Endothelial cell of umbilical vein (primary cell): Measurements from ENCODE around the gene ARF4.

Experiments
- CTCF ChIP-seq, 2 donors: IDR thresholded peaks; 1 replicate in 1 of 2; 2 replicates in 1 of 2; pipeline ENCODE4 v1.5.1; 2011; ENCODE audit warnings: low read length in 2 of 2, mild to moderate bottlenecking in 2 of 2, moderate library complexity in 2 of 2, control low read depth in 1 of 2, inconsistent platforms in 1 of 2, low read depth in 1 of 2; ENCODE audit not compliant: insufficient read depth in 1 of 2; ENCODE audit errors: extremely low read depth in 1 of 2
- EZH2 ChIP-seq: IDR thresholded peaks from 2 replicates; pipeline ENCODE4 v1.6.1; 2012; ENCODE audit warnings: borderline replicate concordance, low read depth, mild to moderate bottlenecking, moderate library complexity, low read length, inconsistent platforms; ENCODE audit not compliant: severe bottlenecking
- FOS ChIP-seq: IDR thresholded peaks from 2 replicates; pipeline ENCODE4 v1.6.1; 2011; ENCODE audit warnings: mild to moderate bottlenecking, low read length, moderate library complexity, borderline replicate concordance; ENCODE audit not compliant: insufficient read depth
- GATA2 ChIP-seq: IDR thresholded peaks from 2 replicates; pipeline ENCODE4 v1.7.0; 2011; ENCODE audit warnings: low read depth, mild to moderate bottlenecking, moderate library complexity, mixed read lengths, low read length; ENCODE audit not compliant: insufficient read length, insufficient read depth
- JUN ChIP-seq: IDR thresholded peaks from 2 replicates; pipeline ENCODE4 v1.6.1; 2011; ENCODE audit warnings: borderline replicate concordance, low read depth; ENCODE audit not compliant: insufficient read length, insufficient read depth
- MYC ChIP-seq: IDR thresholded peaks from one replicate; pipeline ENCODE4 v1.6.1; 2011; ENCODE audit warnings: mild to moderate bottlenecking, low read depth, low read length
- POLR2A ChIP-seq: IDR thresholded peaks from 2 replicates; pipeline ENCODE4 v1.6.1; 2012; ENCODE audit warnings: low read depth, mild to moderate bottlenecking, control low read depth, low read length
- POLR2AphosphoS5 ChIP-seq: IDR thresholded peaks from 2 replicates; pipeline ENCODE4 v1.6.1; 2012; ENCODE audit warnings: low read depth, mild to moderate bottlenecking, control low read depth, low read length, moderate library complexity; ENCODE audit not compliant: insufficient read depth
- TF ChIP-seq, protein P1 (sequence below): IDR thresholded peaks from 2 replicates; pipeline ENCODE4 v1.6.1; 2011; ENCODE audit not compliant: insufficient read depth, insufficient read length

- TF ChIP-seq CTCF (IDR thresholded peaks at IDR 0.05; ENCODE audit: extremely low read depth in 1 of 2, insufficient read depth in 1 of 2, low read depth in 1 of 2, low read length in 2 of 2), result no peak
- TF ChIP-seq EZH2, result no peak
- TF ChIP-seq POLR2AphosphoS5, result no peak
- TF ChIP-seq POLR2A, result no peak
- TF ChIP-seq FOS, result no peak
- TF ChIP-seq, protein P1, sequence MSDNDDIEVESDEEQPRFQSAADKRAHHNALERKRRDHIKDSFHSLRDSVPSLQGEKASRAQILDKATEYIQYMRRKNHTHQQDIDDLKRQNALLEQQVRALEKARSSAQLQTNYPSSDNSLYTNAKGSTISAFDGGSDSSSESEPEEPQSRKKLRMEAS, result no peak
- no peak for TF ChIP-seq MYC
- no peak for TF ChIP-seq GATA2
- no peak for TF ChIP-seq JUN
These were observed 50.5 kb downstream of the ARF4 start for GRCh38 chr3:57546616-57547015.
